WERI-Rb-1 (cell line): ENCODE results near the gene BACH1.
"Not testable (repeated sequence)": the region's sequence is repeated elsewhere in the genome, so short reads cannot be mapped to it uniquely, and the experiment has no call there.

Source experiments
- DNase-seq: peaks from one replicate; pipeline ENCODE4 v3.0.0-alpha.2; 2020
- H3K27ac ChIP-seq: fragments of 250-450 bp; sonication (Bioruptor Pico); 2 replicates; pipeline ENCODE4 v1.5.1; 2020; ENCODE audit warnings: mild to moderate bottlenecking, moderate library complexity
- H3K27me3 ChIP-seq: fragments of 250-450 bp; sonication (Bioruptor Pico); 2 replicates; pipeline ENCODE4 v1.5.1; 2021; ENCODE audit warnings: mild to moderate bottlenecking, low read depth, moderate library complexity; ENCODE audit not compliant: insufficient read depth, severe bottlenecking
- H3K36me3 ChIP-seq: fragments of 250-450 bp; sonication (Bioruptor Pico); 2 replicates; pipeline ENCODE4 v1.5.1; 2020; ENCODE audit warnings: mild to moderate bottlenecking, moderate library complexity
- H3K4me3 ChIP-seq: 2 replicates; pipeline ENCODE4 v1.5.1; 2011; ENCODE audit warnings: low read depth, mild to moderate bottlenecking, control low read depth, low read length
- H3K9me3 ChIP-seq: fragments of 250-450 bp; sonication (Bioruptor Pico); 2 replicates; pipeline ENCODE4 v1.5.1; 2021; ENCODE audit warnings: mild to moderate bottlenecking, moderate library complexity; ENCODE audit not compliant: severe bottlenecking
- TF ChIP-seq, protein P1 (sequence below): IDR thresholded peaks from 2 replicates; pipeline ENCODE4 v1.5.1; 2011; ENCODE audit warnings: low read depth, mild to moderate bottlenecking, control low read depth, inconsistent platforms, low read length

The BACH1 gene

DNA sequence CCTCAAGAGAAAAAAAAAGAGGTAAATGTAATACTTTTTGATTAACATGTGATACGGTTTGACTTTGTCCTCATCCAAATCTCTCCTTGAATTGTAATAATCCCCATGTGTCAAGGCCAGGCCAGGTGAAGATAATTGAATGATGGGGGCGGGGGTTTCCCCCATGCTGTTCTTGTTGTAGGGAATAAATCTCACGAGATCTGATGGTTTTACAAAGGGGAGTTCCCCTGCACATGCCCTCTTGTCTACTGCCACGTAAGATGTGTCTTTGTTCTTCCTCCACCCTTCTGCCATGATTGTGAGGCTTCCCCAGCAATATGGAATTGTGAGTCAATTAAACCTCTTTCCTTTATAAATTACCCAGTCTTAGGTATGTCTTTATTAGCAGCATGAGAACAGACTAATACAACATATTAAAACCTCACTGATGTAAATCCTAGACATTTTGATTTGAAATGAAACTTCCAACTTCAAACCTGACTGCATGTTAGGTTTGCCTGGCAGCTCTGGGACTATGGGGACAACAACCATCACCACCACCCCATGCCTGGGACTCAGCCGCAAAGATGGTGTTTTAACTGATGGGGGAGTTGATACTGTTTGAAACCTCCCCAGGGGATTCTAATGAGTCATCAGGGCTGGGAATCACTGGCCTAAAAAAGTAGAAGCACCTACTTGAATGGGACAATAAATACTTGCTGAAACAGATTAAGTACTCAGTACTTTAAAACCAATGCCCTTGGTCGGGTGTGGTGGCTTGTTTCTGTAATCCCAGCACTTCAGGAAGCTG, 32.8 kb upstream of the BACH1 start:
- Histone ChIP-seq H3K36me3 (no peaks in the 10 kb centered on the region), H3K4me3 (no peak overlapping the region), H3K27ac (peak overlapping the region; percentile 11; the same call in 1 of the 2 replicates), H3K9me3 (no peaks in the 10 kb centered on the region), H3K27me3 (no peaks in the 10 kb centered on the region)
- DNase-seq: peak; percentile 62
- TF ChIP-seq, protein P1, sequence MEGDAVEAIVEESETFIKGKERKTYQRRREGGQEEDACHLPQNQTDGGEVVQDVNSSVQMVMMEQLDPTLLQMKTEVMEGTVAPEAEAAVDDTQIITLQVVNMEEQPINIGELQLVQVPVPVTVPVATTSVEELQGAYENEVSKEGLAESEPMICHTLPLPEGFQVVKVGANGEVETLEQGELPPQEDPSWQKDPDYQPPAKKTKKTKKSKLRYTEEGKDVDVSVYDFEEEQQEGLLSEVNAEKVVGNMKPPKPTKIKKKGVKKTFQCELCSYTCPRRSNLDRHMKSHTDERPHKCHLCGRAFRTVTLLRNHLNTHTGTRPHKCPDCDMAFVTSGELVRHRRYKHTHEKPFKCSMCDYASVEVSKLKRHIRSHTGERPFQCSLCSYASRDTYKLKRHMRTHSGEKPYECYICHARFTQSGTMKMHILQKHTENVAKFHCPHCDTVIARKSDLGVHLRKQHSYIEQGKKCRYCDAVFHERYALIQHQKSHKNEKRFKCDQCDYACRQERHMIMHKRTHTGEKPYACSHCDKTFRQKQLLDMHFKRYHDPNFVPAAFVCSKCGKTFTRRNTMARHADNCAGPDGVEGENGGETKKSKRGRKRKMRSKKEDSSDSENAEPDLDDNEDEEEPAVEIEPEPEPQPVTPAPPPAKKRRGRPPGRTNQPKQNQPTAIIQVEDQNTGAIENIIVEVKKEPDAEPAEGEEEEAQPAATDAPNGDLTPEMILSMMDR: no peak

DNA sequence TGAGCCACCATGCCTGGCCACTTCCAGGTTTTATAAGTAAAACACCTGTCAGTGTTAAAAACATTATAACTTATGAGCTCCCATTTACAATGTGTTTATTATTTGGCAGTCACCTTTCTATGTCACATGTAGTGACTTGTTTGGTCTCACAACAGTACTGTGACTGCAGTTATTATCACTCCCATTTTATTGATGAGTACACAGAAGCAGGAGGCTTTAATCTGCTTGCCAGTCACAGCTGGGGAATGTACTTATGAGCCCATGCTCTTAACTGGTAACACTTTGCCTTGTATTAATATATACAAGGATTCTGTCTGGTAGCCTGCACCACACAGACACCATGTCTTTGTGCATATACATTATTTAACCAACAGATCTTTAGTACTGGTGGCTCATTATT, 31.1 kb upstream of the BACH1 start:
- H3K4me3 ChIP-seq: no peak overlapping the region
- H3K9me3 ChIP-seq: no peaks in the 10 kb centered on the region
- TF ChIP-seq, protein P1: no peak
- no peaks in the 10 kb centered on the region for H3K27me3 ChIP-seq
- H3K36me3 ChIP-seq: no peaks in the 10 kb centered on the region
- DNase-seq: no peak
- no peak overlapping the region for H3K27ac ChIP-seq

DNA sequence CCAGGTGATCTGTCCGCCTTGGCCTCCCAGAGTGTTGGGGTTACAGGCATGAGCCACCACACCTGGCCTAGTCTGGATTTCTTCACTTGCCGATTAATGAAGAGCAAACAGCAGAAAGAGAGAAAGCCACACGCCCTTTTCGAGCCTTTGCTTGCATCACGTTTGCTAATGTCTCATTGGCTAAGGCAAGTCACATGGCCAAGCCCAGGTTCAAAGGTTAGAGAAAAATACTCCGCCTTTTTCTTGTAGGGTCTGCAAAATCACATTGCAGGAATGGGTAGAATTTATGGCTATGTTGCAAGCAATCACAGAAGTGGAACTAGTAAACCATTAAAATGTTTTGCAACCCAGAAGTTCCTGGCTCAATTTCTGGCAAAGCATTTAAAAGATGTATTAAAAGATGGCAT, 26.8 kb upstream of the BACH1 start:
- DNase-seq: no peak
- no peaks in the 10 kb centered on the region for H3K9me3 ChIP-seq
- no peak overlapping the region for H3K4me3 ChIP-seq
- no peak overlapping the region for H3K27ac ChIP-seq
- no peaks in the 10 kb centered on the region for H3K27me3 ChIP-seq
- no peaks in the 10 kb centered on the region for H3K36me3 ChIP-seq
- TF ChIP-seq, protein P1: no peak

DNA sequence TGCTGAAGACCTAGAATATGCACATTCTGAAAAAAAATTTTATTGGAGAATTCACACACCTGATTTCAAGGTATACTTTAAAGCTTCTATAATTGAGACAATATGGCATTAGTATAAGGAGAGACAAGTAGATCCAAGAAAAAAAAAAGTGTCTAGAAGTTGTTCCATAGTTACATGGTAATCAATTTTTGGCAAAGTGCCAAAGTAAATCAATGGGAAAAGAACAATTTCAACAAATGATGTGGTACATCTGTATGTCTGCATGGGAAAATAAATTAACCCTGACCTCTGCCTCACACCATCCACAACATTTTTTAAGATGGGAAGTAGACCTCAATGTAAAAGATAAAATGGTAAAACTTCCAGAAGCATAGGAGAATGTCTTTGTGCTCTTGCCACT, 21.3 kb upstream of the BACH1 start:
- no peak for DNase-seq
- no peak overlapping the region for H3K27ac ChIP-seq
- H3K9me3 ChIP-seq: no peaks in the 10 kb centered on the region
- no peaks in the 10 kb centered on the region for H3K27me3 ChIP-seq
- TF ChIP-seq, protein P1: no peak
- H3K36me3 ChIP-seq: no peaks in the 10 kb centered on the region
- no peak overlapping the region for H3K4me3 ChIP-seq

DNA sequence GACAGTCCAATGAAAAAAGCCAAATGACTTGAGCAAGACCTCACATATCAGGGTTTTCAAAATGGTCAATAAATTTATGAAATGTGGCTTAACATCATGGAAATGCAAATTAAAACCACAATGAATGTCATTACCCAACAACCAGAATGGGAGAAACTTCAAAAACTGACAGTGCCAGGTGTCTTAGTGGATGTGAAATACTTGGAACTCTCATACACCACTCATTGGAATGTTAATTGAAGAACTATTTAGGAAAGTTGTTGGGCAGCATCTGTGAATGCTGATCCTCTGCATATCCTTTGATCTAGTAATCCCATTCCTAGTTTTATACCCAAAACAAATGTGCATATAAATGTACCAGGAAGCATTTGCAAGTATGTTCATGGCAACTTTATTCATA, 19.2 kb upstream of the BACH1 start:
- no peak for DNase-seq
- TF ChIP-seq, protein P1: no peak
- Histone ChIP-seq H3K4me3 (no peak overlapping the region), H3K27ac (no peak overlapping the region), H3K36me3 (no peaks in the 10 kb centered on the region), H3K9me3 (no peaks in the 10 kb centered on the region), H3K27me3 (no peaks in the 10 kb centered on the region)

DNA sequence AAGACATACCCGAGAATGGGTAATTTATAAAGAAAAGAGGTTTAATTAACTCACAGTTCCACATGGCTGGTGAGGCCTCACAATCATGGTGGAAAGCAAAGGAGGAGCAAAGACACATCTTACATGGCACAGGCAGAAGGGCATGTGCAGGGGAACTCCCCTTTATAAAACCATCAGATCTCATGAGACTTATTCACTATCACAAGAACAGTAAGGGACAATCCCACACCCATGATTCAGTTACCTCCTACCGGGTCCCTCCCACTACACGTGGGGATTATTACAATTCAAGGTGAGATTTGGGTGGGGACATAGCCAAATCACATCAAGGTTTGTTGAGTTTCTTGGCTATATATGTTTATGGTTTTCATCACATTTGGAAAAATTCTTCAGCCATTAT, 16.9 kb upstream of the BACH1 start:
- H3K27ac ChIP-seq, DNase-seq, H3K4me3 ChIP-seq, H3K27me3 ChIP-seq, H3K36me3 ChIP-seq, H3K9me3 ChIP-seq: not testable (repeated sequence)
